ENCODE results near the gene MYH8. TPM values are rescaled to one million over a fixed set of nuclear protein-coding genes. Genes with fewer than 3 reads are reported as not detected.

MYH8 gene
- total RNA-seq (2022; extraction: Qiagen RNA extraction; ENCODE audit: low read depth), result not detected in 5 replicates

GRCh38 chr17:10421900-10422542, at the start of gene MYH8:
Gene MYH8, minus strand, starts transcription at chr17:10421950. Its CDS starts 1,723 bp downstream, at chr17:10420227.

GRCh38 chr17:10469459-10469858, 47.7 kb upstream of the MYH8 start, which contains the start of gene MYH4:
Gene MYH4, minus strand, starts transcription at chr17:10469559. Its CDS starts 2,814 bp downstream, at chr17:10466745.

GRCh38 chr17:10372906-10373305, 48.8 kb downstream of the MYH8 start, which contains the start of gene MYH13:
Gene MYH13, minus strand, starts transcription at chr17:10373006. Its CDS starts 8,476 bp downstream, at chr17:10364530.

Other genes with a start within 250 kb of the MYH8 start
- gene GAS7, start 223.3 kb downstream of the MYH8 start, total RNA-seq (2022; extraction: Qiagen RNA extraction; ENCODE audit: low read depth), result 0.23 to 0.79 TPM (median 0.30 TPM) in 5 replicates
- gene MYH13, start 48.9 kb downstream of the MYH8 start, total RNA-seq (2022; extraction: Qiagen RNA extraction; ENCODE audit: low read depth), result not detected in 5 replicates
- not detected in 5 replicates for gene MYH4, start 47.6 kb upstream of the MYH8 start, total RNA-seq (2022; extraction: Qiagen RNA extraction; ENCODE audit: low read depth)
- gene MYH1, start 96.6 kb upstream of the MYH8 start, total RNA-seq (2022; extraction: Qiagen RNA extraction; ENCODE audit: low read depth), result not detected in 5 replicates
- not detected in 5 replicates for gene MYH2, start 127.7 kb upstream of the MYH8 start, total RNA-seq (2022; extraction: Qiagen RNA extraction; ENCODE audit: low read depth)
- gene MYH3, start 235.4 kb upstream of the MYH8 start, total RNA-seq (2022; extraction: Qiagen RNA extraction; ENCODE audit: low read depth), result 0.44 to 1.4 TPM (median 1.2 TPM) in 5 replicates